Ascending aorta (tissue), 2 donors: Measurements from ENCODE around the gene ZBTB34. TPM values are rescaled to one million over a fixed set of nuclear protein-coding genes. Genes with fewer than 3 reads are reported as not detected.
A peak's percentile ranks its signal among the peaks of the same experiment; 100 is the strongest.

Experiments
- DNase-seq, 2 donors: peaks; one replicate each; pipeline ENCODE4 v3.0.0-alpha.2; 2019; ENCODE audit warnings: low spot score in 2 of 2
- H3K27ac ChIP-seq, 2 donors: fragments of 200-600 bp; sonication (generic); one replicate each; pipeline ENCODE4 v1.5.1; 2016 to 2017; ENCODE audit warnings: mild to moderate bottlenecking in 1 of 2
- H3K27me3 ChIP-seq: fragments of 200-600 bp; sonication (generic); one replicate; pipeline ENCODE4 v1.5.1; 2017
- H3K36me3 ChIP-seq, 2 donors: fragments of 200-600 bp; sonication (generic); one replicate each; pipeline ENCODE4 v1.5.1; 2016
- H3K4me1 ChIP-seq, 2 donors: fragments of 200-600 bp; sonication (generic); one replicate each; pipeline ENCODE4 v1.5.1; 2016 to 2017; ENCODE audit warnings: mild to moderate bottlenecking in 1 of 2
- H3K4me3 ChIP-seq, 2 donors: fragments of 200-600 bp; sonication (generic); one replicate each; pipeline ENCODE4 v1.5.1; 2016 to 2017; ENCODE audit warnings: mild to moderate bottlenecking in 1 of 2
- H3K9me3 ChIP-seq, 2 donors: fragments of 200-600 bp; sonication (generic); one replicate each; pipeline ENCODE4 v1.5.1; 2016
- CTCF ChIP-seq, 3 experiments: fragments of 200-600 bp in 2 of 3; fragments of 450-650 bp in 1 of 3; sonication (generic) in 2 of 3; IDR thresholded peaks; one replicate each; pipeline ENCODE4 v1.5.1; 2016 to 2019; ENCODE audit warnings: antibody characterized with exemption in 3 of 3, mild to moderate bottlenecking in 1 of 3, moderate library complexity in 1 of 3
- intact Hi-C: fragments of 100-400 bp; cut with DNase I; formaldehyde crosslinking; loops from one replicate; pipeline ENCODE4 v1.15.1; 2023
- total RNA-seq: library from RNA; depleted of rRNA; stranded (reverse); fragments of >200 nt; gene quantifications from one replicate; pipeline ENCODE4 v1.1.0, GENCODE V29; 2016

ZBTB34 gene
- total RNA-seq, 1 donor from 2014 or later, result 8.9 TPM

- Histone ChIP-seq H3K27ac (no peak overlapping the region), H3K36me3 (no peaks in the 10 kb centered on the region), H3K9me3 (no peaks in the 10 kb centered on the region), H3K4me1 (no peaks in the 10 kb centered on the region), H3K4me3 (no peak overlapping the region), H3K27me3 (no peaks in the 10 kb centered on the region)
- intact Hi-C loops, result no loop called here
- no peak for TF ChIP-seq CTCF (IDR thresholded peaks at IDR 0.05)
- no peak for DNase-seq
These were observed 65.4 kb downstream of the ZBTB34 start for GRCh38 chr9:126925876-126926275.

DNA sequence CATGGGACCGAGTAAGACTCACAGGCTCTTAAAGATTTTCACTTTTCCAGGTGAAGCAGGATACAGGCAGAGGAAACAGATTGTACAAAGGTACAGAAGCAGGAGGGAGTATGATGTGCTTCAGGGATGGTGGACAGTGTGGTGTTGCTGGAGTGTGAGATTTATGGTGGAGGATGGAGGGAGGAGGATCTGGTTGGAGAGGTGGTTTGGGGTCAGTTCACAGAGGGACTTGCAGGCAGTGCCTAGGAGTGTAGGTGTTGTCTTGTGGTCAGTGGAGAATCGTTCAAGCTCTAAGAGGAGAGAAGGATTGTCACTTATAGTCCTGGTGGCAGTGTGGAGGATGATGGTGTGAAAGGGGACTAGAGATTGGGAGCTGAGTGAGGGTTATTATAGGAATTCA lies 65.9 kb downstream of the ZBTB34 start:
- H3K36me3 ChIP-seq, result no peaks in the 10 kb centered on the region
- no peak for TF ChIP-seq CTCF (IDR thresholded peaks at IDR 0.05)

GRCh38 chr9:126927419-126927818 lies 67.0 kb downstream of the ZBTB34 start:
- Histone ChIP-seq H3K27me3 (no peaks in the 10 kb centered on the region), H3K9me3 (no peaks in the 10 kb centered on the region), H3K4me1 (no peaks in the 10 kb centered on the region), H3K27ac (no peak overlapping the region), H3K4me3 (no peak overlapping the region), H3K36me3 (no peaks in the 10 kb centered on the region)
- peak in 1 of 2 donors; percentile 15 for DNase-seq
- TF ChIP-seq CTCF (IDR thresholded peaks at IDR 0.05), result no peak
- intact Hi-C loops, result no loop called here

More for the DNA sequence above, 65.9 kb downstream of the ZBTB34 start:
- no peaks in the 10 kb centered on the region for H3K27me3 ChIP-seq
- no peaks in the 10 kb centered on the region for H3K9me3 ChIP-seq
- DNase-seq, result no peak
- no peaks in the 10 kb centered on the region for H3K4me1 ChIP-seq
- no peak overlapping the region for H3K4me3 ChIP-seq
- no peak overlapping the region for H3K27ac ChIP-seq
- intact Hi-C loops, result no loop called here

DNA sequence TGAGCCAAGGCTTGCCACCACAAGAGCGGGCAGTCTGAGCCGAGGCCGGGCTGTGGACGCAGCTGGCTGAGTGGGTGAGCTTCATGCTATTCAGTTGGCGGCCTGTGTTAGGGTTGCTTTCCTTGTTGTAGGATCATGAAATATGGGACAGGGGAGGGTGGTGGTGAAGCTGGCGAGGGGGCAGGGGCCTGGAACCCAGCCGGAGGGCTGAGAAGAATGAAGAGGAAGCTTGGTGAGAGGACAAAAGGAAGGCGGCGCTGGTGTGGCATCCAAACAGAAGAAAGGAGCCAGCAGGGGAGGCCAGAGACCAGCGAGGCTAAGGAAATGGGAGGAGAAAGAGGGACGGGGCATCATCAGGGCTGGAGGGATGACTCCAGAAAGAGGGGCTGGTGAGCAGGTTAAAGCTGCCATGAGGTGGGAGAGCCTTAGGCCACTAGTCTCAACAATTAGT lies 72.5 kb downstream of the ZBTB34 start:
- Histone ChIP-seq H3K36me3 (no peaks in the 10 kb centered on the region), H3K4me3 (no peak overlapping the region), H3K9me3 (no peaks in the 10 kb centered on the region), H3K27ac (no peak overlapping the region), H3K4me1 (no peaks in the 10 kb centered on the region), H3K27me3 (no peaks in the 10 kb centered on the region)
- intact Hi-C loops, result no loop called here
- peak in 1 of 2 donors; percentile 56 for DNase-seq
- TF ChIP-seq CTCF (IDR thresholded peaks at IDR 0.05), result no peak

DNA sequence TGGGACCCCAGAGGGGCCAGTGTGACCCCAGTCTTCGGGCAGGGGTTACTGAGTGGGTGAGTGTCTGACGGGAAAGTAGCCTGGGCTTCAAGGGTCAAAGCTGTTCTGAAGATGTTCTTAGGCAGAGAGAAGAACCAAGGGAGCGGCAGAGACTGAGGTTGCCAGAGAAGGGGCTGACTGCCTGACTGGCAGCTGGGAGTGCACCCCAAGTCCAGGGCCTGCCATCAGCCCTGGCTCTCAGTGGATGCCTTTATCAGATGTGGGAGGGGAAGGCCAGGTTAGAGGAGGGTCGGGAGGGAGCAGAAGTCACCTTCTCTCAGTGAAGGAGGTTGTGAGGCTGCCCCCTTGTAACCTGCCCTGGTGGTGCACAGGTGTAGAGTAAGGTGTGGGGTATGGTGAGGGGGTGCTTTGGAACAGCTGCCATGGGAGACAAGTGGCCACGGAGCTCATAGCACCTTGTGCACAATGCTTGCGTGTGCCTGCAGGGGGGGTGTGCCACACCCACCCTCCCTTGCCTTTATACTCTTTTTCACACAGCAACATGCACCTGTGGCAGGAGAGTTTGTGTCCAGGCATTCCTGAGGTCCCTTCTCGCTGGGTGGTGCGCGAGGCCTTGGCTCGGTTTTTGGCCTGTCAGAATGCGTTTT lies 73.0 kb downstream of the ZBTB34 start:
- Histone ChIP-seq H3K27ac (no peak overlapping the region), H3K4me3 (no peak overlapping the region), H3K36me3 (no peaks in the 10 kb centered on the region), H3K27me3 (no peaks in the 10 kb centered on the region), H3K9me3 (no peaks in the 10 kb centered on the region), H3K4me1 (no peaks in the 10 kb centered on the region)
- TF ChIP-seq CTCF (IDR thresholded peaks at IDR 0.05), result no peak
- no peak for DNase-seq
- intact Hi-C loops, result no loop called here

- no peak for TF ChIP-seq CTCF (IDR thresholded peaks at IDR 0.05)
- intact Hi-C loops, result no loop called here
- H3K4me1 ChIP-seq, result no peaks in the 10 kb centered on the region
- no peaks in the 10 kb centered on the region for H3K36me3 ChIP-seq
- no peak for DNase-seq
- H3K9me3 ChIP-seq, result no peaks in the 10 kb centered on the region
- no peaks in the 10 kb centered on the region for H3K27me3 ChIP-seq
- H3K4me3 ChIP-seq, result no peak overlapping the region
- no peak overlapping the region for H3K27ac ChIP-seq
These were observed 74.0 kb downstream of the ZBTB34 start for GRCh38 chr9:126934441-126934840.
